Mesendoderm (in vitro differentiated cells): ENCODE results near the gene ZBTB45.
"Not testable (repeated sequence)": the region's sequence is repeated elsewhere in the genome, so short reads cannot be mapped to it uniquely, and the experiment has no call there.

ENCODE experiments used
- DNase-seq: peaks from one replicate; pipeline ENCODE4 v3.0.0; 2013
- H2AK5ac ChIP-seq: 2 replicates; pipeline ENCODE4 v1.6.1; 2013; ENCODE audit warnings: low read length, inconsistent platforms
- H2BK120ac ChIP-seq: 2 replicates; pipeline ENCODE4 v1.6.1; 2013; ENCODE audit warnings: low read depth, mild to moderate bottlenecking, low read length, moderate library complexity, mixed read lengths
- H2BK15ac ChIP-seq: replicated peaks from 2 replicates; pipeline ENCODE4 v1.6.1; 2013; ENCODE audit warnings: low read depth, mild to moderate bottlenecking, moderate library complexity
- H2BK5ac ChIP-seq: 2 replicates; pipeline ENCODE4 v1.6.1; 2013; ENCODE audit warnings: low read length, inconsistent platforms
- H3K18ac ChIP-seq: 2 replicates; pipeline ENCODE4 v1.6.1; 2013; ENCODE audit warnings: mild to moderate bottlenecking, low read length, mixed read lengths
- H3K23ac ChIP-seq: one replicate; pipeline ENCODE4 v1.6.1; 2013; ENCODE audit warnings: low read length
- H3K27ac ChIP-seq: 2 replicates; pipeline ENCODE4 v1.5.1; 2013; ENCODE audit warnings: low read depth, mild to moderate bottlenecking, inconsistent platforms, low read length, moderate library complexity
- H3K27me3 ChIP-seq: 2 replicates; pipeline ENCODE4 v1.6.1; 2013; ENCODE audit warnings: low read length, control low read depth, mild to moderate bottlenecking, inconsistent platforms; ENCODE audit not compliant: insufficient read depth, poor library complexity
- H3K36me3 ChIP-seq: 2 replicates; pipeline ENCODE4 v1.6.1; 2013; ENCODE audit warnings: low read length, inconsistent platforms; ENCODE audit not compliant: control insufficient read depth, insufficient read depth
- H3K4ac ChIP-seq: one replicate; pipeline ENCODE4 v1.6.1; 2013; ENCODE audit warnings: low read depth, mild to moderate bottlenecking, low read length, moderate library complexity
- H3K4me1 ChIP-seq: 2 replicates; pipeline ENCODE4 v1.6.1; 2013; ENCODE audit warnings: low read depth, low read length, inconsistent platforms; ENCODE audit not compliant: control insufficient read depth
- H3K4me2 ChIP-seq: 2 replicates; pipeline ENCODE4 v1.6.1; 2013; ENCODE audit warnings: low read length
- H3K4me3 ChIP-seq: 2 replicates; pipeline ENCODE4 v1.5.1; 2013; ENCODE audit warnings: mild to moderate bottlenecking, low read length
- H3K56ac ChIP-seq: one replicate; pipeline ENCODE4 v1.6.1; 2013; ENCODE audit warnings: low read length
- H3K79me1 ChIP-seq: 2 replicates; pipeline ENCODE4 v1.6.1; 2013; ENCODE audit warnings: low read length, inconsistent platforms
- H3K79me2 ChIP-seq: 2 replicates; pipeline ENCODE4 v1.6.1; 2013; ENCODE audit warnings: mild to moderate bottlenecking, low read length; ENCODE audit not compliant: control insufficient read depth, insufficient read depth
- H3K9ac ChIP-seq: 2 replicates; pipeline ENCODE4 v1.6.1; 2013; ENCODE audit warnings: low read length, inconsistent platforms
- H4K5ac ChIP-seq: one replicate; pipeline ENCODE4 v1.6.1; 2013; ENCODE audit warnings: low read length
- H4K8ac ChIP-seq: one replicate; pipeline ENCODE4 v1.6.1; 2013; ENCODE audit warnings: low read depth, mild to moderate bottlenecking, control low read depth, low read length, moderate library complexity
- WGBS: extraction: QIAGEN DNeasy Blood & Tissue Kit; methylation state at CpG from one replicate; pipeline ENCODE4 v1.1.7; 2013; ENCODE audit warnings: low lambda C conversion rate, missing lambda C conversion rate; ENCODE audit not compliant: insufficient coverage; ENCODE audit errors: extremely low coverage; 5-methylcytosine and 5-hydroxymethylcytosine counted together

Gene ZBTB45

GRCh38 chr19:58491393-58491792 is 28.2 kb downstream of the ZBTB45 start:
- Histone ChIP-seq H2BK5ac (no peak overlapping the region), H2BK120ac (no peak overlapping the region), H3K9ac (no peak overlapping the region), H4K5ac (no peak overlapping the region), H4K8ac (no peak overlapping the region), H3K4ac (no peak overlapping the region), H3K4me3 (no peak overlapping the region), H3K56ac (no peak overlapping the region), H3K27ac (no peak overlapping the region), H3K4me1 (no peaks in the 10 kb centered on the region), H3K36me3 (no peaks in the 10 kb centered on the region), H3K4me2 (no peak overlapping the region), H2AK5ac (no peak overlapping the region), H3K27me3 (no peaks in the 10 kb centered on the region), H3K18ac (no peak overlapping the region), H3K79me2 (no peaks in the 10 kb centered on the region), H3K23ac (no peak overlapping the region), H3K79me1 (no peaks in the 10 kb centered on the region), H2BK15ac (no peak overlapping the region)
- no peak for DNase-seq
- no CpG with 5 or more reads among the region's 5 CpGs for WGBS

DNA sequence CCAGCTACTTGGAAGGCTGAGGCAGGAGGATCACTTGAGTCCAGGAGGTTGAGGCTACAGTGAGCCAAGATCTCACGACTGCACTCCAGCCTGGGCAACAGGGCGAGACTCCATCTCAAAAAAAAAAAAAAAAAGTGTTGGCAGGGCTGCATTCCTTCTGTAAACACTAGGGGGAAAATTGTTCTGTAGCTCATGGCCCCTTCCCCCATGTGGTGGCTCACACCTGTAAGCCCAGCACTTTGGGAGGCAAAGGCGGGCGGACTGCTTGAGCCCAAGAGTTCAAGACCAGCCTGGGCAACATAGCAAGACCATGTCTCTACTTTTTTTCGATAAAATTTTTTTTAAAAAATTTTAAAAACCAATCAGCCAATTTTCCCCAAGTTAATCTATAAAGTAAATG is 35.3 kb downstream of the ZBTB45 start:
- not testable (repeated sequence) for H3K27ac ChIP-seq, H3K23ac ChIP-seq, H3K79me1 ChIP-seq, H3K4ac ChIP-seq, H3K18ac ChIP-seq, H2BK120ac ChIP-seq, H3K27me3 ChIP-seq, H3K56ac ChIP-seq, H4K8ac ChIP-seq, H3K79me2 ChIP-seq, H3K9ac ChIP-seq, H2BK5ac ChIP-seq, H3K36me3 ChIP-seq, H4K5ac ChIP-seq, H3K4me3 ChIP-seq, H3K4me1 ChIP-seq, H2AK5ac ChIP-seq, H3K4me2 ChIP-seq, H2BK15ac ChIP-seq
- 100% methylated on average over 1 of the region's 5 CpGs for WGBS
- peak; percentile 38 for DNase-seq

GRCh38 chr19:58483776-58484175 is 35.8 kb downstream of the ZBTB45 start:
- Histone ChIP-seq H4K8ac (no peak overlapping the region), H3K23ac (no peak overlapping the region), H4K5ac (no peak overlapping the region), H3K27ac (no peak overlapping the region), H3K4me2 (no peak overlapping the region), H3K4ac (no peak overlapping the region), H3K56ac (no peak overlapping the region), H3K4me3 (no peak overlapping the region), H2BK120ac (no peak overlapping the region), H2BK5ac (no peak overlapping the region), H2AK5ac (no peak overlapping the region), H3K27me3 (no peaks in the 10 kb centered on the region), H3K79me2 (no peaks in the 10 kb centered on the region), H2BK15ac (no peak overlapping the region), H3K79me1 (no peaks in the 10 kb centered on the region), H3K9ac (no peak overlapping the region), H3K4me1 (no peaks in the 10 kb centered on the region), H3K18ac (no peak overlapping the region), H3K36me3 (no peaks in the 10 kb centered on the region)
- DNase-seq, result no peak
- WGBS, result no CpG with 5 or more reads among the region's 2 CpGs

DNA sequence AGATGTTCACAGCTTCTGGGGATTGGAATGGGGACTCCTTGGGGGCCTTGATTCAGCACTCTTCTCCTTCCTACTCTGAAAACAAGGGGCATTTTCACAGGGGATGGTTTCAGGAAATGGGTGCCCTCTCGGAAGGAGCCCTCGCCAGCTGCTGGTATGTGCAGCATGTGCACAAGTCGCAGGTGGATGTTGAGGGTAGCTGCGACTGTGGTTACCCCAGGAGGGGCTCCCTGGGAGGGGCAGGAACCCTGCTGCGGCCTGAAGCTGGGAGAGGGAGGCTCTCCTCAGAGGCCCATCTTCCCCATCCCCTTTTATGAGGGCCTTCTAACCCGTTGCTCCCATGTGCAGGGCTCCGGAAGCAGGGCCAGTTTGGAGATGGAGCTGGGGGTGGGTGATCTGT is 37.2 kb downstream of the ZBTB45 start:
- Histone ChIP-seq H3K56ac (no peak overlapping the region), H3K4me3 (no peak overlapping the region), H3K4me1 (no peaks in the 10 kb centered on the region), H3K36me3 (no peaks in the 10 kb centered on the region), H2BK15ac (no peak overlapping the region), H3K79me1 (no peaks in the 10 kb centered on the region), H2BK120ac (no peak overlapping the region), H3K18ac (no peak overlapping the region), H2BK5ac (no peak overlapping the region), H3K27ac (no peak overlapping the region), H3K79me2 (no peaks in the 10 kb centered on the region), H3K23ac (no peak overlapping the region), H4K5ac (no peak overlapping the region), H3K4me2 (no peak overlapping the region), H3K27me3 (no peaks in the 10 kb centered on the region), H4K8ac (no peak overlapping the region), H2AK5ac (no peak overlapping the region), H3K4ac (no peak overlapping the region), H3K9ac (no peak overlapping the region)
- DNase-seq, result no peak
- WGBS, result no CpG with 5 or more reads among the region's 7 CpGs

GRCh38 chr19:58480831-58481230 is 38.8 kb downstream of the ZBTB45 start:
- Histone ChIP-seq H3K18ac (no peak overlapping the region), H3K56ac (no peak overlapping the region), H3K4ac (no peak overlapping the region), H2BK15ac (no peak overlapping the region), H3K27ac (no peak overlapping the region), H3K4me2 (no peak overlapping the region), H4K5ac (no peak overlapping the region), H3K36me3 (no peaks in the 10 kb centered on the region), H2AK5ac (no peak overlapping the region), H3K4me1 (peaks cover 3% of the 10 kb centered on the region), H3K4me3 (no peak overlapping the region), H3K23ac (no peak overlapping the region), H3K79me1 (no peaks in the 10 kb centered on the region), H2BK5ac (no peak overlapping the region), H3K79me2 (no peaks in the 10 kb centered on the region), H4K8ac (no peak overlapping the region), H3K9ac (no peak overlapping the region), H2BK120ac (no peak overlapping the region), H3K27me3 (no peaks in the 10 kb centered on the region)
- DNase-seq, result no peak
- no CpG with 5 or more reads among the region's 2 CpGs for WGBS

DNA sequence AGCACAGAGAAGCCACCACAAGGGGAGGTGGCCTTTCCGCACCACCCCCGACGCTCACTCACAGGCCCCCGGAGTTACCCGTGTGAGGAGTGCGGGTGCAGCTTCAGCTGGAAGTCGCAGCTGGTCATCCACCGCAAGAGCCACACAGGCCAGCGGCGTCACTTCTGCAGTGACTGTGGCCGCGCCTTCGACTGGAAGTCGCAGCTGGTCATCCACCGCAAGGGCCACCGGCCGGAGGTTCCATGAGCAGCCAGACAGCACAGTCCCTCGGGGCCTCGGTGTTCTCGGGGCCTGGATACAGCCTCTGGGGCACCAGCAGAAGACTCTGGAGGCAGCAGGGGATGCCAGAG is 39.2 kb downstream of the ZBTB45 start:
- Histone ChIP-seq H2BK15ac (no peak overlapping the region), H3K36me3 (no peaks in the 10 kb centered on the region), H3K27me3 (no peaks in the 10 kb centered on the region), H3K4me2 (no peak overlapping the region), H2BK120ac (no peak overlapping the region), H3K79me2 (no peaks in the 10 kb centered on the region), H3K18ac (no peak overlapping the region), H4K5ac (no peak overlapping the region), H3K79me1 (no peaks in the 10 kb centered on the region), H2AK5ac (no peak overlapping the region), H4K8ac (no peak overlapping the region), H2BK5ac (no peak overlapping the region), H3K4me3 (no peak overlapping the region), H3K27ac (no peak overlapping the region), H3K4me1 (peaks cover 3% of the 10 kb centered on the region), H3K9ac (no peak overlapping the region), H3K56ac (no peak overlapping the region), H3K4ac (no peak overlapping the region), H3K23ac (no peak overlapping the region)
- no CpG with 5 or more reads among the region's 20 CpGs for WGBS
- no peak for DNase-seq
